RWPE2 (cell line): ENCODE data around the gene VENTX.

Source experiments
- ATAC-seq: fragments of 200-7000 bp; cut with Tn5 transposase; 3 replicates; pipeline ENCODE4 v1.9.1; 2021; ENCODE audit warnings: low read depth
- DNase-seq: peaks from one replicate; pipeline ENCODE4 v3.0.0-alpha.2; 2020; ENCODE audit warnings: low spot score
- H3K27ac ChIP-seq: fragments of 450-650 bp; 2 replicates; pipeline ENCODE4 v1.5.1; 2017; ENCODE audit warnings: mild to moderate bottlenecking; ENCODE audit not compliant: poor library complexity, severe bottlenecking
- H3K27me3 ChIP-seq: fragments of 250-450 bp; sonication (Bioruptor Pico); 2 replicates; pipeline ENCODE4 v1.5.1; 2021; ENCODE audit warnings: mild to moderate bottlenecking, moderate library complexity; ENCODE audit not compliant: insufficient read depth, poor library complexity, severe bottlenecking
- H3K36me3 ChIP-seq: fragments of 250-450 bp; sonication (Bioruptor Pico); 2 replicates; pipeline ENCODE4 v1.5.1; 2020; ENCODE audit warnings: low read depth, mild to moderate bottlenecking, moderate library complexity
- H3K4me1 ChIP-seq: fragments of 250-450 bp; sonication (Bioruptor Pico); 2 replicates; pipeline ENCODE4 v1.5.1; 2021; ENCODE audit warnings: mild to moderate bottlenecking, moderate library complexity; ENCODE audit not compliant: insufficient read depth, poor library complexity, severe bottlenecking
- H3K4me3 ChIP-seq: fragments of 250-450 bp; sonication (Bioruptor Pico); 2 replicates; pipeline ENCODE4 v1.5.1; 2021; ENCODE audit warnings: mild to moderate bottlenecking, moderate library complexity; ENCODE audit not compliant: severe bottlenecking
- H3K9me3 ChIP-seq: fragments of 250-450 bp; sonication (Bioruptor Pico); 2 replicates; pipeline ENCODE4 v1.5.1; 2021; ENCODE audit warnings: mild to moderate bottlenecking, moderate library complexity; ENCODE audit not compliant: severe bottlenecking
- TF ChIP-seq, protein P1 (sequence below): fragments of 450-650 bp; IDR thresholded peaks from one replicate; pipeline ENCODE4 v1.5.1; 2017; ENCODE audit warnings: mild to moderate bottlenecking, moderate library complexity; ENCODE audit not compliant: poor library complexity, severe bottlenecking

VENTX gene

DNA sequence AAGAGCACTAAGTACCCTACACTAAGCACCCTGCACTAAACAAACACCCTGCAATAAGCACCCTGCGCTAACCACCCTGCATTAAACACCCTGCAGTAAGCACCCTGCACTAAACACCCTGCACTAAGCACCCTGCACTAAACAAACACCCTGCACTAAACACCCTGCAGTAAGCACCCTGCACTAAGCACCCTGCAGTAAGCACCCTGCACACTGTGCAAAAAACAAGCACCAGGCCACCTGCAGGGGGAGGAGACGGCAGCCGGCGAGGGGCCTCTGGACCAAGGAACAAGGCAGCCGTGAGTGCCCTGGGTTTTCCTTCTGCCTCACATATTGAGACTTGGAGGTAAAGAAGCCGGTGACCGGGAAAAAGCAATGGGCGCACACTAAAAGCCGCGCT lies 47.4 kb upstream of the VENTX start:
- H3K27ac ChIP-seq = no peak overlapping the region
- H3K36me3 ChIP-seq = no peaks in the 10 kb centered on the region
- no peaks in the 10 kb centered on the region for H3K9me3 ChIP-seq
- peaks cover 8% of the 10 kb centered on the region for H3K27me3 ChIP-seq
- DNase-seq = no peak
- H3K4me1 ChIP-seq = no peaks in the 10 kb centered on the region
- no peak for ATAC-seq
- no peak overlapping the region for H3K4me3 ChIP-seq
- TF ChIP-seq, protein P1, sequence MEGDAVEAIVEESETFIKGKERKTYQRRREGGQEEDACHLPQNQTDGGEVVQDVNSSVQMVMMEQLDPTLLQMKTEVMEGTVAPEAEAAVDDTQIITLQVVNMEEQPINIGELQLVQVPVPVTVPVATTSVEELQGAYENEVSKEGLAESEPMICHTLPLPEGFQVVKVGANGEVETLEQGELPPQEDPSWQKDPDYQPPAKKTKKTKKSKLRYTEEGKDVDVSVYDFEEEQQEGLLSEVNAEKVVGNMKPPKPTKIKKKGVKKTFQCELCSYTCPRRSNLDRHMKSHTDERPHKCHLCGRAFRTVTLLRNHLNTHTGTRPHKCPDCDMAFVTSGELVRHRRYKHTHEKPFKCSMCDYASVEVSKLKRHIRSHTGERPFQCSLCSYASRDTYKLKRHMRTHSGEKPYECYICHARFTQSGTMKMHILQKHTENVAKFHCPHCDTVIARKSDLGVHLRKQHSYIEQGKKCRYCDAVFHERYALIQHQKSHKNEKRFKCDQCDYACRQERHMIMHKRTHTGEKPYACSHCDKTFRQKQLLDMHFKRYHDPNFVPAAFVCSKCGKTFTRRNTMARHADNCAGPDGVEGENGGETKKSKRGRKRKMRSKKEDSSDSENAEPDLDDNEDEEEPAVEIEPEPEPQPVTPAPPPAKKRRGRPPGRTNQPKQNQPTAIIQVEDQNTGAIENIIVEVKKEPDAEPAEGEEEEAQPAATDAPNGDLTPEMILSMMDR = no peak

DNA sequence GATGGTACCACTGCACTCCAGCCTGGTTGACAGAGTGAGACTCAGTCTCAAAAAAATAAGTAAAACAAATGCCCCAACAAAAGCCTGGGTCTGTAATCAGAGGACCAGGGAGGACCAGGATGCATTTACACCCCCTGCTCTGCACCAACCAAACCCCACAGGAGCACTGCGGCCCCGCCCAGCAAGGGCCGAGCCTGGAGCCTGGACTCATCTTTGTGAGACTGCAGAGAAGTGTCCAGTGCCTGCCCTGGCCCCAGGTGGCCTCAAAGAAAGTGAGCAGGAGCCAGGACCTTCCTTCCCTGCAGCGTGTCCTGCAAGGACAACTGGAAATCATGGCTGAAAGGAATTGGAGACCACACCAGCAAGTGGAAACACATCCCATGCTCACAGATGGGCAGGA lies 46.0 kb upstream of the VENTX start:
- H3K27me3 ChIP-seq = peaks cover 8% of the 10 kb centered on the region
- H3K27ac ChIP-seq = no peak overlapping the region
- ATAC-seq (no peak), DNase-seq (no peak)
- H3K36me3 ChIP-seq = no peaks in the 10 kb centered on the region
- H3K9me3 ChIP-seq = no peaks in the 10 kb centered on the region
- H3K4me3 ChIP-seq = no peak overlapping the region
- H3K4me1 ChIP-seq = no peaks in the 10 kb centered on the region
- TF ChIP-seq, protein P1 = no peak

DNA sequence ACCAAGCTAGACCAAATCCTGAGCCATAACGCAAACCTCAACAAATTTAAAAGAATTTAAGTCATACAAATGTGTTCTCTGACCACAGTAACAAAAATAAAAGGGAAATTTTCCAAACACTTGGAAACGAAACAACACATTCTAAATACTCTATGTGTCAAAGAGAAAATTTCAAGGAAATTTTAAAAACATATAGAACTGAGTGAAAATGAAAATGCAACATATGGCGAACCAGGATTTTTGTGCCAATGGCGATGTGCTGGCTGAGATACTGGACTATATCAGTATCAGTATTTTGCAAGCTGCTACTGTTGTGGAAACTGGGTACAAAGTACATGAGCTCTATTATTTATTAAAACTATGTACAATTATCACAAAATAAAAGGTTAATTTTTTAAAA lies 43.5 kb upstream of the VENTX start:
- H3K4me3 ChIP-seq = no peak overlapping the region
- TF ChIP-seq, protein P1 = no peak
- no peak for DNase-seq
- no peaks in the 10 kb centered on the region for H3K4me1 ChIP-seq
- no peaks in the 10 kb centered on the region for H3K36me3 ChIP-seq
- no peak overlapping the region for H3K27ac ChIP-seq
- no peaks in the 10 kb centered on the region for H3K9me3 ChIP-seq
- peaks cover 8% of the 10 kb centered on the region for H3K27me3 ChIP-seq
- ATAC-seq = no peak

DNA sequence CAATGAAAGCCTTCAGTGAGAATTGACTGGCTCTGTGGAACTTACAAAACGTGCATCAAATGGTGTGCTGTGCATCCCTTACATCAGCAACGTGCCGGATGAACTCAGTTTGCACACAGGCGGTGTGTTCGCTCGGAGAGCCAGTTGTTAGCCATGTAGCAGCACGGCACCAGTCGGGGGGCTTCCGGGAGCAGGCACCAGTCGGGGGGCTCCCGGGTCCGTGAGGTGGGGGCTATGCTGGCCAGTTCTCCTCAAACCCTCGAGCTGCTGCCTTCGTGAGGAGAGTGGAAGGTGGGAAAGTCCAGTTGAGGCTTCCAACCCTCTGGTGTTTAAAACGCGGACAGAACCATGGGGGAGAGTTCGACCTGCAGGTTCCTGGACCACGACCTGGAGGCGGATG lies 42.6 kb upstream of the VENTX start:
- H3K9me3 ChIP-seq = no peaks in the 10 kb centered on the region
- H3K4me3 ChIP-seq = no peak overlapping the region
- TF ChIP-seq, protein P1 = no peak
- no peaks in the 10 kb centered on the region for H3K36me3 ChIP-seq
- ATAC-seq = no peak
- peaks cover 8% of the 10 kb centered on the region for H3K27me3 ChIP-seq
- no peaks in the 10 kb centered on the region for H3K4me1 ChIP-seq
- H3K27ac ChIP-seq = no peak overlapping the region
- DNase-seq = no peak

DNA sequence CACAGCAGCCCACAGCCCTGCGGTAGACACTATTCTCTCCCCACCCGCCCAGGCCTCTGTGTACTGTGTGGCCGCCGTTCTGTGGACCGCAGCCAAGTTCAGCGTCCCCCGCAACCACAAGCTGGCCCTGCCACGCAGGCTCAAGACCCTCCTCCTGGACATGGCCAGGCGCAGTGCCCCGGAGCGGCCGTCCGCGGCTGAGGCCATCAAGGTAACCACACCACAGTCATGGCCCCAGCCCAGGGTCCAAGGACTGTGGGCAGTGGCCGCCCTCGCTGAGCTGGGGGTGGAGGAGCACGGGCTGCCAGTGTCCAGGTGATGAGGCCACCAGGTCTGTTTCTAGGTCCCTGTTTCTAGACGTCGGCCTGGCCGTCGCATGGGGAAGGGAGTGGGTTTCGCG lies 42.0 kb upstream of the VENTX start:
- DNase-seq (no peak), ATAC-seq (no peak)
- Histone ChIP-seq H3K4me3 (no peak overlapping the region), H3K4me1 (no peaks in the 10 kb centered on the region), H3K27ac (no peak overlapping the region), H3K27me3 (peaks cover 7% of the 10 kb centered on the region), H3K9me3 (no peaks in the 10 kb centered on the region), H3K36me3 (no peaks in the 10 kb centered on the region)
- TF ChIP-seq, protein P1 = no peak
